GM06990 (cell line): ENCODE data around the gene CCDC178.

ENCODE experiments used
- DNase-seq: peaks from one replicate; pipeline ENCODE4 v3.0.0-alpha.2; 2011; ENCODE audit not compliant: insufficient read length; ENCODE audit errors: extremely low read depth
- H3K27me3 ChIP-seq: replicated peaks from 2 replicates; pipeline ENCODE4 v1.6.0; 2011; ENCODE audit warnings: low read length; ENCODE audit not compliant: control insufficient read depth, insufficient read depth
- H3K36me3 ChIP-seq: 2 replicates; pipeline ENCODE4 v1.5.1; 2011; ENCODE audit warnings: low read length; ENCODE audit not compliant: control insufficient read depth, insufficient read depth
- H3K4me3 ChIP-seq: replicated peaks from 2 replicates; pipeline ENCODE4 v1.5.1; 2011; ENCODE audit warnings: low read depth, mild to moderate bottlenecking, control low read depth, low read length
- CTCF ChIP-seq: IDR thresholded peaks from 2 replicates; pipeline ENCODE4 v1.5.1; 2011; ENCODE audit warnings: low read length, control low read depth, mild to moderate bottlenecking, inconsistent platforms; ENCODE audit not compliant: insufficient read depth, poor library complexity, severe bottlenecking

CCDC178 gene

GRCh38 chr18:33375829-33376228 is 64.7 kb downstream of the CCDC178 start:
- Histone ChIP-seq H3K27me3 (no peaks in the 10 kb centered on the region), H3K4me3 (no peak overlapping the region), H3K36me3 (no peaks in the 10 kb centered on the region)
- DNase-seq = no peak
- TF ChIP-seq CTCF = no peak

DNA sequence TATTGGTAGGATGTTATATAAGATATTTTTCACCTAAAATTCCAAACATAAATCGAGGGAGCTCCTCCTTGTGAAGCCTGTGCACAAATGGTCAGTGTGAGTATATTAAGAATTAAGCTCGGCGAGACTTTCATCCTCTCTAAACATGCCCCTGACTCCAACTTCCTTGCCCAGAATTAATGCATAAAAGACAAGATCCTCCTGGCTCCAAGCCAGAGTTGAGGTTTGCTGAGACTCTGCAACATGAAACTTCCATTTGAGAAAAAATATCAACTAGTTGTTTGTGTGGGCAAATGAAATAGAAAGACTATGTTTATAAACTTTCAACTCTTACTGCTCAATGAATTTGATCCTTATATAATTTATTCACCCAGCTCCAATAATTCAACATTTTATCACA is 68.1 kb downstream of the CCDC178 start:
- Histone ChIP-seq H3K4me3 (no peak overlapping the region), H3K36me3 (no peaks in the 10 kb centered on the region), H3K27me3 (no peaks in the 10 kb centered on the region)
- no peak for TF ChIP-seq CTCF
- no peak for DNase-seq

DNA sequence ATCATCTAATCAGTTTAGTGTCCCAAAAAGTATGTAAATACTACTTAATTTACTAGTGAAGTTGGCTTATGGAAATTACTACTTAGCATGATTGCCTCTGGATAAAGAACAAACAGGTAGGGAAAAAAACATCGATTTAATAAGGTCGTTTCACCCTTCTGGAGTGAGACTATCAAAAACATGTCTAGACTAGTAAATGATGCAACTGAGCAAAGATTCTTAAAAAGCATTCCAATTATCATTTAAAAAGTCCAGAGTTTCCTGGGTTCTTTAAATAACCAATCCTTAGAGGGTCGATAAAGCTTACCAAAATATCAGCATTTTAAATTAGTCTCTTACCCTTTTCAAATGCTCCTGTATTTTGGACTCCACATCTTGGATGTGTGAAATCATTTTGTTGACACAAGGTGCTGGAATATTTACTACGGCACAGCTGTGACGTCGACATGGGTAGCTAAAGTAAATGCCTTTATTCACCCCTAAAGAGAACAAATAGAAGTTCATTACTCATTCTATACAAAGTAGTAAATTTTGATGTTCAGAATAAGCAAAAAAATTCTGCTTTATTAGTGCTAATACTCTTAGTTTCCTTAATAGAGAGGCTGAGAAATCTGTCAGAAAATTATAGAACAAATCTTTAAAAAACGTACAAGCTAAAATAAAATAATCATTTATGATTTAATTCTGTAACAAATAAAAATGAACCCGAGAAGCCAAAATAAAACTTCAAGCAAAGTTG is 70.6 kb downstream of the CCDC178 start:
- Histone ChIP-seq H3K4me3 (no peak overlapping the region), H3K27me3 (no peaks in the 10 kb centered on the region), H3K36me3 (no peaks in the 10 kb centered on the region)
- DNase-seq = no peak
- no peak for TF ChIP-seq CTCF

DNA sequence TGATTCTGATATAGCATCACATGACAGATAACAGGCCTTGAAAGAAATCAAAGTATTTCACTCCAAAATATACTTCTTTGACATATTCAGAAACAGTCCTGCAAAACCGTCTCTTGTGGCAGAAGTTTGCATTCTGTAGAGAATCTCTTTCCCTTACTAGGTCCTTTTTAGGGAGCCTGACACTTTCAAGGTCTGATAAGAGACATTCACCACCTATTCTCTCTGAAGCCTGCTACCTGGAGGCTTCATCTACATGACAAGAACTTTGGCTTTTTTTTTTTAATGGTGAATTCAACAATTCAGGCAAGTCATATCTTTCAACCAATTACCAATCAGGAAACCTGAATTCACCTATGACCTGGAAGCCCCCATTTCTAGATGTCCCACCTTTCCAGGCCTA is 83.8 kb downstream of the CCDC178 start:
- no peaks in the 10 kb centered on the region for H3K27me3 ChIP-seq
- no peak for TF ChIP-seq CTCF
- H3K4me3 ChIP-seq = no peak overlapping the region
- no peaks in the 10 kb centered on the region for H3K36me3 ChIP-seq
- no peak for DNase-seq

- no peak for DNase-seq
- no peak for TF ChIP-seq CTCF
- H3K36me3 ChIP-seq = no peaks in the 10 kb centered on the region
These were observed 84.8 kb downstream of the CCDC178 start for GRCh38 chr18:33355756-33356155.

GRCh38 chr18:33355263-33355662 is 85.3 kb downstream of the CCDC178 start:
- H3K36me3 ChIP-seq = no peaks in the 10 kb centered on the region
- H3K4me3 ChIP-seq = no peak overlapping the region
- no peak for TF ChIP-seq CTCF
- DNase-seq = no peak
- H3K27me3 ChIP-seq = no peaks in the 10 kb centered on the region

More at GRCh38 chr18:33355756-33356155, 84.8 kb downstream of the CCDC178 start:
- Histone ChIP-seq H3K4me3 (no peak overlapping the region), H3K27me3 (no peaks in the 10 kb centered on the region)
